Inflammatory macrophage treated with lipopolysaccharide for 4 hours (primary cell): ENCODE data around the gene CTBS.

Experiments
- DNase-seq: peaks from one replicate; pipeline ENCODE4 v3.0.0-alpha.2; 2020

Gene CTBS

GRCh38 chr1:84505493-84506001, 68.7 kb downstream of the CTBS start:
- DNase-seq, result no peak

- DNase-seq, result peak; percentile 67
These were observed 69.4 kb downstream of the CTBS start for GRCh38 chr1:84504580-84505492.

GRCh38 chr1:84502927-84503326, 71.3 kb downstream of the CTBS start:
- DNase-seq, result no peak
